Erythroblast (primary cell): ENCODE results near the gene KDM4E.

ENCODE experiments used
- DNase-seq, 2 experiments: peaks; one replicate each; lab custom pipeline; 2025; lab: John Stamatoyannopoulos, UW
- GATA1 ChIP-seq: IDR thresholded peaks from 2 replicates; pipeline ENCODE4 v1.6.1; 2011; ENCODE audit warnings: low read depth, mild to moderate bottlenecking, control low read depth, low read length, moderate library complexity
- POLR2A ChIP-seq: IDR thresholded peaks from 2 replicates; pipeline ENCODE4 v1.6.1; 2011; ENCODE audit warnings: mild to moderate bottlenecking, low read length

KDM4E gene

GRCh38 chr11:95067039-95067840 lies 42.2 kb downstream of the KDM4E start:
- TF ChIP-seq POLR2A (peak; percentile 90), GATA1 (no peak)
- peak; percentile 82 to 92 for DNase-seq

GRCh38 chr11:95067841-95068219 lies 42.8 kb downstream of the KDM4E start:
- DNase-seq: no peak
- no peak for TF ChIP-seq GATA1
- no peak for TF ChIP-seq POLR2A

- TF ChIP-seq POLR2A (peak; percentile 94), GATA1 (no peak)
- DNase-seq: peak; percentile 93 to 96
Measured at GRCh38 chr11:95068549-95068948, 43.5 kb downstream of the KDM4E start.

- DNase-seq: no peak
- TF ChIP-seq GATA1 (no peak), POLR2A (no peak)
Measured at GRCh38 chr11:95070471-95070870, 45.4 kb downstream of the KDM4E start.

- no peak for DNase-seq
Measured at GRCh38 chr11:95072948-95073347, 47.9 kb downstream of the KDM4E start.

GRCh38 chr11:95074792-95075563 lies 49.9 kb downstream of the KDM4E start:
- peak in 1 of 2 experiments; percentile 39 for DNase-seq
- TF ChIP-seq GATA1: no peak
- TF ChIP-seq POLR2A: no peak

More at GRCh38 chr11:95072948-95073347, 47.9 kb downstream of the KDM4E start:
- TF ChIP-seq GATA1 (no peak), POLR2A (no peak)

GRCh38 chr11:95076416-95076815 lies 51.4 kb downstream of the KDM4E start:
- DNase-seq: no peak
- no peak for TF ChIP-seq GATA1
- no peak for TF ChIP-seq POLR2A

- DNase-seq: no peak
- TF ChIP-seq GATA1: no peak
- no peak for TF ChIP-seq POLR2A
Measured at GRCh38 chr11:95076981-95077380, 51.9 kb downstream of the KDM4E start.
